ENCODE data around the gene GSTA4.
"Not testable (repeated sequence)": the region's sequence is repeated elsewhere in the genome, so short reads cannot be mapped to it uniquely, and the experiment has no call there.

Gene GSTA4

GRCh38 chr6:52946306-52946705, 48.8 kb downstream of the GSTA4 start:
- no peak overlapping the region for H3K4me3 ChIP-seq (ENCODE audit: low read length)
- no peak for DNase-seq (ENCODE audit: low read depth)
- TF ChIP-seq, protein P1, sequence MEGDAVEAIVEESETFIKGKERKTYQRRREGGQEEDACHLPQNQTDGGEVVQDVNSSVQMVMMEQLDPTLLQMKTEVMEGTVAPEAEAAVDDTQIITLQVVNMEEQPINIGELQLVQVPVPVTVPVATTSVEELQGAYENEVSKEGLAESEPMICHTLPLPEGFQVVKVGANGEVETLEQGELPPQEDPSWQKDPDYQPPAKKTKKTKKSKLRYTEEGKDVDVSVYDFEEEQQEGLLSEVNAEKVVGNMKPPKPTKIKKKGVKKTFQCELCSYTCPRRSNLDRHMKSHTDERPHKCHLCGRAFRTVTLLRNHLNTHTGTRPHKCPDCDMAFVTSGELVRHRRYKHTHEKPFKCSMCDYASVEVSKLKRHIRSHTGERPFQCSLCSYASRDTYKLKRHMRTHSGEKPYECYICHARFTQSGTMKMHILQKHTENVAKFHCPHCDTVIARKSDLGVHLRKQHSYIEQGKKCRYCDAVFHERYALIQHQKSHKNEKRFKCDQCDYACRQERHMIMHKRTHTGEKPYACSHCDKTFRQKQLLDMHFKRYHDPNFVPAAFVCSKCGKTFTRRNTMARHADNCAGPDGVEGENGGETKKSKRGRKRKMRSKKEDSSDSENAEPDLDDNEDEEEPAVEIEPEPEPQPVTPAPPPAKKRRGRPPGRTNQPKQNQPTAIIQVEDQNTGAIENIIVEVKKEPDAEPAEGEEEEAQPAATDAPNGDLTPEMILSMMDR (conservative IDR thresholded peaks at IDR 0.05; ENCODE audit: low read depth, low read length), result no peak

DNA sequence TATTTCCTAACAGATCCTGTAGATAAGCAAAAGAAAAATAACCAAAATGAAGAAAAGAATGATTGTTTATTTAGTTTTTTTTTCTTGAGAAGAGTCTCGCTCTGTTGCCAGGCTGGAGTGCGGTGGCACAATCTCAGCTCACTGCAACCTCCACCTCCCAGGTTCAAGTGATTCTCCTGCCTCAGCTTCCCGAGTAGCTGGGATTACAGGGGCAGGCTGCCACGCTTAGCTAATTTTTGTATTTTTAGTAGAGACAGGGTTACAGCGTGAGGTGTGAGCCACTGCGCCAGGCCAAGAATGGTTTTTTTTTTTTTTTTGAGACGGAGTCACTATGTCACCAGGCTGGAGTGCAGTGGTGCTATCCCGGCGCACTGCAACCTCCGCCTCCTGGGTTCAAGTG, 52.3 kb downstream of the GSTA4 start:
- not testable (repeated sequence) for DNase-seq (ENCODE audit: low read depth)

DNA sequence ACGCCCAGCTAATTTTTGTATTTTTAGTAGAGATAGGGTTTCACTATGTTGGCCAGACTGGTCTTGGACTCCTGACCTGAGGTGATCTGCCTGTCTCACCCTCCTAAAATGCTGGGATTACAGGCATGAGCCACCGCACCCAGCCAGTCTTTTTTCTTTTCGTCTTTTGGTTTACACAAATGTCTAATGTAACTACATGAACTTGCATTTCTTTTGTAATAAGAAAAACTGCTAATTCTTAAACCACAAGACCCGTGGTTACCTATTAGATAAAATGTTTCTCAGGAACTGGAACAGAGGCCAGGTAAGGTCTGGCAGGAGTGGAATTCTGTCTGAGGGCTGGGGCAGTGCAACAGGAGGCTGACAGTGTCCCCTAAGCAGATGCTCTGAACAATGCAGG, 52.9 kb downstream of the GSTA4 start:
- DNase-seq (ENCODE audit: low read depth), result no peak
- TF ChIP-seq, protein P1 (conservative IDR thresholded peaks at IDR 0.05; ENCODE audit: low read depth, low read length), result no peak
- no peak overlapping the region for H3K4me3 ChIP-seq (ENCODE audit: low read length)

More for the DNA sequence above, 52.3 kb downstream of the GSTA4 start:
- H3K4me3 ChIP-seq (ENCODE audit: low read length), result not testable (repeated sequence)

DNA sequence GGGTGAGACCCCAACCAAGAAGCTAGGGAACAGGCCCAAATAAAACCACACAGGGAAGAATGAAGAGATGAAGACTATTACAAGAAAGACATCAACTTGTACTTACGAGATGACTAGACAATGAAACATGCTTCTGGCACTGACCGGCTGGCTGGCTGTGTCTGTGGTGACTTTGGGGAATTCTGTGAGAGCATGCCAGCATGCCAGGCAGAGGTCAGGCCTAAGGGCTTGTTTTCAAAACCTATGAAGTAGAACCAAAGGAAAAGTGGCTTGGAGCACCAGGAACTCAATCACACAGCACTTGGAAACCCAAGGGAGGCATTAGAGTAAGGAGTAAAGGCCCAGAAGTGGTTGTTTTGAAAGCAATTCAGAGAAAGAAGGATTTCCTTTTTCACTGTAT, 57.2 kb downstream of the GSTA4 start:
- no peak overlapping the region for H3K4me3 ChIP-seq (ENCODE audit: low read length)
- no peak for DNase-seq (ENCODE audit: low read depth)
- TF ChIP-seq, protein P1 (conservative IDR thresholded peaks at IDR 0.05; ENCODE audit: low read depth, low read length), result no peak

DNA sequence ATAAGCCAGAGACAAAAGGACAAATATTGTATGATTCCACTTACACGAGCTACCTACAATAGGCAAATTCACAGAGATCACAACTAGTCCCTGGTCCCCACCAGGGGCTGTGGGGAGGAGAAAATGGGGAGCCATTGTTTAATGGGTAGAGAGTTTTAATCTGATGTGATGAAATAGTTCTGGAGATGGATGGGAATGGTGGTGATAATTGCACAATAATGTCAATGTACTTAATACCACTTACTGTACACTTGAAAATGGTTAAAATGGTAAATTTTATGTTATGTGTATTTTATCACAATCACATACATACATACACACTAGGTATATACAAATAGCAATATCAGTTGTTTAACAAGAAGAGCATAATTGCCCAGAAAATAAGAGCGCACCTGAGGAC, 61.3 kb downstream of the GSTA4 start:
- TF ChIP-seq, protein P1 (conservative IDR thresholded peaks at IDR 0.05; ENCODE audit: low read depth, low read length), result no peak
- no peak overlapping the region for H3K4me3 ChIP-seq (ENCODE audit: low read length)
- DNase-seq (ENCODE audit: low read depth), result no peak

GRCh38 chr6:52931351-52931750, 63.7 kb downstream of the GSTA4 start:
- DNase-seq (ENCODE audit: low read depth), result no peak
- H3K4me3 ChIP-seq (ENCODE audit: low read length), result no peak overlapping the region
- TF ChIP-seq, protein P1 (conservative IDR thresholded peaks at IDR 0.05; ENCODE audit: low read depth, low read length), result no peak

- TF ChIP-seq, protein P1 (conservative IDR thresholded peaks at IDR 0.05; ENCODE audit: low read depth, low read length), result no peak
- H3K4me3 ChIP-seq (ENCODE audit: low read length), result no peak overlapping the region
- DNase-seq (ENCODE audit: low read depth), result peak; percentile 15
Observed at GRCh38 chr6:52929321-52930164, 65.5 kb downstream of the GSTA4 start.
